Thyroid gland (tissue), 4 donors: ENCODE data around the gene ZNG1F. TPM values are rescaled to one million over a fixed set of nuclear protein-coding genes. Genes with fewer than 3 reads are reported as not detected.
"Not testable (repeated sequence)": the region's sequence is repeated elsewhere in the genome, so short reads cannot be mapped to it uniquely, and the experiment has no call there.

Experiments
- DNase-seq, 2 donors: peaks; one replicate each; pipeline ENCODE4 v3.0.0-alpha.2; 2019
- H3K27ac ChIP-seq, 3 donors: fragments of 200-600 bp; sonication (generic); 1 replicate in 2 of 3; 2 replicates in 1 of 3; pipeline ENCODE4 v1.5.1; 2016 to 2019; ENCODE audit warnings: mild to moderate bottlenecking in 1 of 3, moderate library complexity in 1 of 3
- H3K27me3 ChIP-seq: fragments of 200-600 bp; sonication (generic); one replicate; pipeline ENCODE4 v1.5.1; 2019
- H3K36me3 ChIP-seq, 2 donors: fragments of 200-600 bp; sonication (generic); one replicate each; pipeline ENCODE4 v1.5.1; 2016 to 2019
- H3K4me1 ChIP-seq, 2 donors: fragments of 200-600 bp; sonication (generic); one replicate each; pipeline ENCODE4 v1.5.1; 2017 to 2019
- H3K4me3 ChIP-seq, 3 donors: fragments of 200-600 bp; sonication (generic); replicated peaks in 1 of 3; 1 replicate in 2 of 3; 2 replicates in 1 of 3; pipeline ENCODE4 v1.5.1; 2016; ENCODE audit warnings: mild to moderate bottlenecking in 1 of 3
- H3K9me3 ChIP-seq: fragments of 200-600 bp; sonication (generic); one replicate; pipeline ENCODE4 v1.5.1; 2017
- WGBS, 2 donors: methylation state at CpG; one replicate each; pipeline ENCODE4 v1.1.5; 2017; 5-methylcytosine and 5-hydroxymethylcytosine counted together
- intact Hi-C: fragments of 100-400 bp; cut with DNase I; formaldehyde crosslinking; loops from one replicate; pipeline ENCODE4 v1.15.1; 2023
- total RNA-seq, 4 donors: library from RNA; depleted of rRNA; stranded (reverse); fragments of >200 nt; gene quantifications; one replicate each; pipeline ENCODE4 v1.2.3, GENCODE V29; 2016

ZNG1F gene
- total RNA-seq, 4 donors from 2014 or later: 12.3 to 23.7 (median 13.4) TPM

GRCh38 chr9:41119311-41119710, 69.8 kb downstream of the ZNG1F start:
- H3K4me1 ChIP-seq, H3K27me3 ChIP-seq, H3K27ac ChIP-seq, H3K36me3 ChIP-seq, DNase-seq, H3K9me3 ChIP-seq, intact Hi-C loops, H3K4me3 ChIP-seq: not testable (repeated sequence)
- WGBS, 2 donors: 29 to 37% methylated on average over 7 of the region's 7 CpGs

GRCh38 chr9:41113348-41113747, 75.8 kb downstream of the ZNG1F start:
- no CpG with 5 or more reads among the region's 14 CpGs for WGBS, 2 donors
- intact Hi-C loops, H3K27me3 ChIP-seq, H3K36me3 ChIP-seq, H3K9me3 ChIP-seq, H3K27ac ChIP-seq, H3K4me3 ChIP-seq, H3K4me1 ChIP-seq, DNase-seq: not testable (repeated sequence)

GRCh38 chr9:41111414-41111813, 77.7 kb downstream of the ZNG1F start:
- H3K27ac ChIP-seq, H3K4me3 ChIP-seq, DNase-seq, intact Hi-C loops, H3K27me3 ChIP-seq, H3K4me1 ChIP-seq, H3K9me3 ChIP-seq, H3K36me3 ChIP-seq: not testable (repeated sequence)
- 73 to 81% methylated on average over 11 of the region's 12 CpGs for WGBS, 2 donors

GRCh38 chr9:41110913-41111312, 78.2 kb downstream of the ZNG1F start:
- intact Hi-C loops, H3K4me1 ChIP-seq, H3K36me3 ChIP-seq, H3K9me3 ChIP-seq, H3K27me3 ChIP-seq, DNase-seq, H3K4me3 ChIP-seq, H3K27ac ChIP-seq: not testable (repeated sequence)
- 34 to 51% methylated on average over 9 to 10 of the region's 10 CpGs for WGBS, 2 donors

- H3K4me3 ChIP-seq, H3K27me3 ChIP-seq, intact Hi-C loops, H3K4me1 ChIP-seq, DNase-seq, H3K27ac ChIP-seq, H3K9me3 ChIP-seq, H3K36me3 ChIP-seq: not testable (repeated sequence)
- WGBS, 2 donors: 35 to 40% methylated on average over 6 to 7 of the region's 13 CpGs
These were observed 79.9 kb downstream of the ZNG1F start for GRCh38 chr9:41109253-41109652.

- not testable (repeated sequence) for DNase-seq
- WGBS, 2 donors: no CpG with 5 or more reads among the region's 22 CpGs
These were observed 80.3 kb downstream of the ZNG1F start for GRCh38 chr9:41108816-41109215.

GRCh38 chr9:41106472-41107116, 82.5 kb downstream of the ZNG1F start:
- H3K27ac ChIP-seq, H3K4me3 ChIP-seq, H3K4me1 ChIP-seq, DNase-seq, H3K9me3 ChIP-seq, H3K27me3 ChIP-seq, intact Hi-C loops, H3K36me3 ChIP-seq: not testable (repeated sequence)
- 0 to 4% methylated on average over 2 to 5 of the region's 34 CpGs for whole genome bisulfite sequencing, 2 donors

More at GRCh38 chr9:41108816-41109215, 80.3 kb downstream of the ZNG1F start:
- H3K27me3 ChIP-seq, intact Hi-C loops, H3K4me3 ChIP-seq, H3K4me1 ChIP-seq, H3K27ac ChIP-seq, H3K36me3 ChIP-seq, H3K9me3 ChIP-seq: not testable (repeated sequence)

GRCh38 chr9:41105557-41106253, 83.4 kb downstream of the ZNG1F start:
- 45 to 76% methylated on average over 3 to 9 of the region's 13 CpGs for WGBS, 2 donors
- H3K27ac ChIP-seq, H3K27me3 ChIP-seq, H3K4me1 ChIP-seq, intact Hi-C loops, H3K36me3 ChIP-seq, H3K9me3 ChIP-seq, H3K4me3 ChIP-seq, DNase-seq: not testable (repeated sequence)

GRCh38 chr9:41104542-41104941, 84.6 kb downstream of the ZNG1F start:
- H3K4me1 ChIP-seq, H3K27me3 ChIP-seq, intact Hi-C loops, H3K4me3 ChIP-seq, H3K36me3 ChIP-seq, H3K9me3 ChIP-seq, H3K27ac ChIP-seq, DNase-seq: not testable (repeated sequence)
- WGBS, 2 donors: 20 to 59% methylated on average over 4 to 5 of the region's 19 CpGs

- H3K4me1 ChIP-seq, intact Hi-C loops, H3K9me3 ChIP-seq, H3K36me3 ChIP-seq, H3K27ac ChIP-seq, H3K27me3 ChIP-seq, H3K4me3 ChIP-seq, DNase-seq: not testable (repeated sequence)
- WGBS, 2 donors: 60 to 61% methylated on average over 7 of the region's 7 CpGs
These were observed 88.6 kb downstream of the ZNG1F start for GRCh38 chr9:41100508-41100907.

- H3K27me3 ChIP-seq, H3K4me1 ChIP-seq, intact Hi-C loops, DNase-seq, H3K36me3 ChIP-seq, H3K9me3 ChIP-seq, H3K4me3 ChIP-seq, H3K27ac ChIP-seq: not testable (repeated sequence)
- 64 to 68% methylated on average over 4 of the region's 4 CpGs for WGBS, 2 donors
These were observed 90.4 kb downstream of the ZNG1F start for GRCh38 chr9:41098759-41099158.

GRCh38 chr9:41095060-41095459, 94.1 kb downstream of the ZNG1F start:
- H3K9me3 ChIP-seq, intact Hi-C loops, DNase-seq, H3K4me3 ChIP-seq, H3K27me3 ChIP-seq, H3K36me3 ChIP-seq, H3K4me1 ChIP-seq, H3K27ac ChIP-seq: not testable (repeated sequence)
- WGBS, 2 donors: 50 to 57% methylated on average over 2 of the region's 2 CpGs

GRCh38 chr9:41094010-41094773, 94.9 kb downstream of the ZNG1F start:
- H3K4me1 ChIP-seq, intact Hi-C loops, H3K4me3 ChIP-seq, H3K36me3 ChIP-seq, H3K27me3 ChIP-seq, H3K27ac ChIP-seq, H3K9me3 ChIP-seq, DNase-seq: not testable (repeated sequence)
- 73 to 82% methylated on average over 3 of the region's 9 CpGs for WGBS, 2 donors
